Large intestine (tissue), 3 donors: ENCODE measurements around the gene SHROOM1. TPM values are rescaled to one million over a fixed set of nuclear protein-coding genes. Genes with fewer than 3 reads are reported as not detected.

ENCODE experiments used
- DNase-seq, 2 donors: peaks; one replicate each; pipeline versions ENCODE4 v3.0.0 to v3.0.0-alpha.2; 2013
- H3K27ac ChIP-seq: one replicate; pipeline ENCODE4 v1.5.1; 2013; ENCODE audit warnings: low read length
- H3K27me3 ChIP-seq: 2 replicates; pipeline ENCODE4 v1.6.1; 2013; ENCODE audit warnings: low read length; ENCODE audit not compliant: control insufficient read depth, insufficient read depth
- H3K36me3 ChIP-seq: 2 replicates; pipeline ENCODE4 v1.6.1; 2013; ENCODE audit warnings: low read length; ENCODE audit not compliant: control insufficient read depth, insufficient read depth
- H3K4me1 ChIP-seq: one replicate; pipeline ENCODE4 v1.6.1; 2013; ENCODE audit warnings: low read length; ENCODE audit not compliant: control insufficient read depth, insufficient read depth
- H3K4me3 ChIP-seq: one replicate; pipeline ENCODE4 v1.5.1; 2013; ENCODE audit warnings: low read length
- H3K9me3 ChIP-seq: one replicate; pipeline ENCODE4 v1.6.1; 2013; ENCODE audit warnings: mild to moderate bottlenecking, low read depth, low read length, moderate library complexity; ENCODE audit not compliant: control insufficient read depth
- WGBS: methylation state at CpG from one replicate; pipeline ENCODE4 v1.1.5; 2013; ENCODE audit warnings: low lambda C conversion rate; ENCODE audit not compliant: insufficient coverage; 5-methylcytosine and 5-hydroxymethylcytosine counted together
- polyA plus RNA-seq: library from polyadenylated mRNA; unstranded; fragments of 120-200 nt; gene quantifications from one replicate; pipeline ENCODE4 v1.2.1, GENCODE V29; 2013

Gene SHROOM1
- polyA plus RNA-seq, 1 donor: 15.9 TPM

DNA sequence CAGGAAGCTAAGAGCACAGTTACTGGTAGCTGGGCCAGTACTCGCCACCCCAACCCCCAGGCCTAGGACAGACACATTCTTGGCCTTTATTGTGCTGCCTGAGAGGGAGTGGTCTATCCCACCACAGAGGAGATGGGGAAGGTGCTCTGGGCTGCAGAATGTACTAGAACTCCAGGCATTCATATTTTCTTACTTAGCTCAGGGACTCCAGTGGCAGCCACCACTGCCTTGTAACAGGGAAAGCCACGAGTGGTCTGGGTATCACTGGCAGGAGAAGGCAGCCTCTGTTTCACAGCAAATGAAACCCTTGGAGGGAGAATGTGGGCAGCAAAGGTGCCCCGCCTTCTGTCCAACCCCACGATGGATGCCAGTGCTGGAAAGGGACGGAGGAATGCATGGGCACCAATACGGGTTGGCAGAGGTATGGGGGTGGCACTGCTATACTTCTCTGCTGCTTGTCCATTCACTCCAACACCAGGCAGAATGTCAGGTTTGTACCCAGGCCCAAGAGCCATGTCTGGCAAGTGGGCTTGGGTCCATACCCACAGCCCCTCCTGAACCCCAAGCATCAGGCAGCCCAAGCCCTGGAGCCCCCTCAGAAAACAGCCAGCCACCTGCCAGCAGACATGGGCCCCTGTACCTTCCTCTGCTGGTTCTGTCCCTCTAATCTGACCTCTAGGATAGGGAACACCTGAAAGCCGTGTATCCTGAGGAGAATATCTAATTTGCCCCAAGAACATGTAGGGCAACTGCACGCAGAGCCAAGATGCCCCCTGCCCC is 58.0 kb downstream of the SHROOM1 start:
- no peaks in the 10 kb centered on the region for H3K36me3 ChIP-seq
- H3K9me3 ChIP-seq: no peaks in the 10 kb centered on the region
- peaks cover 9% of the 10 kb centered on the region for H3K4me1 ChIP-seq
- H3K27me3 ChIP-seq: no peaks in the 10 kb centered on the region
- H3K4me3 ChIP-seq: no peak overlapping the region
- DNase-seq: no peak
- no CpG with 5 or more reads among the region's 8 CpGs for WGBS
- H3K27ac ChIP-seq: no peak overlapping the region

Other genes with a start within 250 kb of the SHROOM1 start
- 0.07 TPM for gene IL13, start 172.5 kb downstream of the SHROOM1 start, polyA plus RNA-seq
- gene IL4, start 156.7 kb downstream of the SHROOM1 start, polyA plus RNA-seq: not detected
- gene KIF3A, start 93.1 kb downstream of the SHROOM1 start, polyA plus RNA-seq: 9.1 TPM
- 10.1 TPM for gene CCNI2, start 83.2 kb downstream of the SHROOM1 start, polyA plus RNA-seq
- 44.0 TPM for gene SEPTIN8, start 53.4 kb downstream of the SHROOM1 start, polyA plus RNA-seq
- gene SOWAHA, start 17.3 kb downstream of the SHROOM1 start, polyA plus RNA-seq: 54.3 TPM
- 0.51 TPM for gene GDF9, start 35.8 kb upstream of the SHROOM1 start, polyA plus RNA-seq
- gene UQCRQ, start 36.0 kb upstream of the SHROOM1 start, polyA plus RNA-seq: 258 TPM
- 12.3 TPM for gene LEAP2, start 43.0 kb upstream of the SHROOM1 start, polyA plus RNA-seq
- 49.1 TPM for gene AFF4, start 133.0 kb upstream of the SHROOM1 start, polyA plus RNA-seq
- gene ZCCHC10, start 195.9 kb upstream of the SHROOM1 start, polyA plus RNA-seq: 25.3 TPM
- 68.3 TPM for gene HSPA4, start 221.4 kb upstream of the SHROOM1 start, polyA plus RNA-seq